ENCODE measurements around the gene GSTO1. TPM values are rescaled to one million over a fixed set of nuclear protein-coding genes. Genes with fewer than 3 reads are reported as not detected.

The GSTO1 gene
- 186 and 247 TPM in 2 replicates for total RNA-seq (2014; rRNA removed; shearing (Covaris generic))

- peaks cover 42% of the 10 kb centered on the region for H3K36me3 ChIP-seq
- peak; percentile 72 to 82 for DNase-seq (ENCODE audit: low read depth in 1 of 2, low spot score in 2 of 2)
- H3K4me3 ChIP-seq = peak within 1 kb of the TSS; percentile 77
- H3K4me1 ChIP-seq (replicated peaks) = peaks cover 24% of the 10 kb centered on the region
- peak within 1 kb of the TSS; percentile 77 for H3K27ac ChIP-seq
- H3K9me3 ChIP-seq (replicated peaks) = no peaks in the 10 kb centered on the region
- no peaks in the 10 kb centered on the region; the same call in 1 of the 2 replicates for H3K27me3 ChIP-seq (replicated peaks)
These were observed at the start of gene GSTO1 for GRCh38 chr10:104254493-104255310. Gene GSTO1, plus strand, starts transcription at chr10:104254892. Its CDS starts 37 bp downstream, at chr10:104254929.

- Histone ChIP-seq H3K4me1 (replicated peaks) (no peaks in the 10 kb centered on the region), H3K27ac (no peak overlapping the region), H3K36me3 (no peaks in the 10 kb centered on the region), H3K4me3 (no peak overlapping the region), H3K27me3 (replicated peaks) (peaks cover 23% of the 10 kb centered on the region; the same call in 1 of the 2 replicates), H3K9me3 (replicated peaks) (no peaks in the 10 kb centered on the region)
- no peak for DNase-seq (ENCODE audit: low read depth in 1 of 2, low spot score in 2 of 2)
These were observed 46.0 kb upstream of the GSTO1 start for GRCh38 chr10:104208730-104209129.

- Histone ChIP-seq H3K36me3 (no peaks in the 10 kb centered on the region), H3K4me1 (replicated peaks) (no peaks in the 10 kb centered on the region), H3K27me3 (replicated peaks) (peaks cover 30% of the 10 kb centered on the region; the same call in 1 of the 2 replicates), H3K9me3 (replicated peaks) (no peaks in the 10 kb centered on the region), H3K27ac (no peak overlapping the region), H3K4me3 (no peak overlapping the region)
- DNase-seq (ENCODE audit: low read depth in 1 of 2, low spot score in 2 of 2) = peak in 1 of 2 experiments; percentile 9
These were observed 45.0 kb upstream of the GSTO1 start for GRCh38 chr10:104209575-104210198.

DNA sequence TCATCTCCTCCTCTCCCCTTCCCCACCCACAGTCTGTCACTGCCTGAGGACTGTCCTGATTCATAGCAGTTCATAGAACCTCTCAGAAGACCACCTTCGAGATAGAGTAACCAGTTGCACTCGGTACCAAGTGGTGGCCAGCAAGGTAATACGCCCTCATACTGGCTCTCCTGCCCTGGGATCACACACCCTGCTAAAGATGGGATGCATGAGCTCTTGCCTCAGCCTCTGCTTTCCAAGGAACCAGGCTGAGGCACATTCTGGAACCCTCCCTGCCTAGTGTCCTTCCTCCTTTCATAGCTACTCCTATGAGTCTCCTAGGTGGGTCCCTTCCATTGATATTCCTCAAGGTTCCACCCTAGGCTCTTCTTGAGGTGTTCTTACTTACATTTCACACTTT is 38.1 kb upstream of the GSTO1 start:
- Histone ChIP-seq H3K4me1 (replicated peaks) (no peaks in the 10 kb centered on the region), H3K4me3 (no peak overlapping the region), H3K36me3 (no peaks in the 10 kb centered on the region), H3K27ac (no peak overlapping the region), H3K9me3 (replicated peaks) (no peaks in the 10 kb centered on the region), H3K27me3 (replicated peaks) (peaks cover 24% of the 10 kb centered on the region)
- DNase-seq (ENCODE audit: low read depth in 1 of 2, low spot score in 2 of 2) = no peak

DNA sequence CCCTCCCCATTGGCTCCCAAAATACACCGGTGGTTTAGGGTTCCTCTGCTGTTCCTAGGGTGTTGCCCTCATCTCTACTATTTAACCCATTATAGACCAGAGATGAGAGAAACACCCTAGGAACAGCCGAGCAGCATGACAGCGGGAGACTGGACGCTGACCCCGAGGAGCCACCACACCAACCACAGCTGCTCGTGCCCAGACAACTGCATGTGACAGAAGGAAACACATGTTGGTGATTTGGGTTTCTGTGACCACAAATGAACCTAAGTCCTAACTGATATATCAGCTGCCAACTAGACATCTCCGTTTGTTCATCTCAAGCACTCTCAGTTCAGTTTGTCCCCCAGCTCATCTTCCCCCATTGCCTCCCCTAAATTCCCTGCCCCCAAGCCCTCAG is 35.9 kb upstream of the GSTO1 start:
- peaks cover 20% of the 10 kb centered on the region for H3K27me3 ChIP-seq (replicated peaks)

DNA sequence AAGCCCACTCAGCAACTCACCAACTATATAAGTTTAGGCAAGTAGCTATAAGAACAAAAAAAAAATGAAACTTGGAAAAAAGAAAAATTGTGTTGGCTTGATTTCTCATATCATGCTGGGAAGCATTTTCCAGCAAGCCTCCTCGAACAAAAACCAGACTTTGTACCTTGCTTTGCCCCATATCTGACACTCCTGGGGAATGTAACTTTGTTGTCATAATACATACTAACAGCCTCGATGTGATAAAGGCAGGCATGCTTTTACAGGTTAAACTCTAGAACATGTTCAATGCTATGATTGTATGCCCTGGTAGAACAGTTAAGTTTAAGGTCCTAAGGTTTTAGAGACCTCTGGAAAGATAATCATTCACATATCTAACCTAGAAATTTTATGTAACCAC is 34.2 kb upstream of the GSTO1 start:
- Histone ChIP-seq H3K27ac (no peak overlapping the region), H3K4me1 (replicated peaks) (no peaks in the 10 kb centered on the region), H3K27me3 (replicated peaks) (peaks cover 14% of the 10 kb centered on the region), H3K9me3 (replicated peaks) (no peaks in the 10 kb centered on the region), H3K36me3 (no peaks in the 10 kb centered on the region), H3K4me3 (no peak overlapping the region)
- DNase-seq (ENCODE audit: low read depth in 1 of 2, low spot score in 2 of 2) = no peak

More for the DNA sequence above, 35.9 kb upstream of the GSTO1 start:
- H3K9me3 ChIP-seq (replicated peaks) = no peaks in the 10 kb centered on the region
- no peaks in the 10 kb centered on the region for H3K4me1 ChIP-seq (replicated peaks)
- no peak overlapping the region for H3K27ac ChIP-seq
- H3K4me3 ChIP-seq = no peak overlapping the region
- no peaks in the 10 kb centered on the region for H3K36me3 ChIP-seq
- DNase-seq (ENCODE audit: low read depth in 1 of 2, low spot score in 2 of 2) = no peak

DNA sequence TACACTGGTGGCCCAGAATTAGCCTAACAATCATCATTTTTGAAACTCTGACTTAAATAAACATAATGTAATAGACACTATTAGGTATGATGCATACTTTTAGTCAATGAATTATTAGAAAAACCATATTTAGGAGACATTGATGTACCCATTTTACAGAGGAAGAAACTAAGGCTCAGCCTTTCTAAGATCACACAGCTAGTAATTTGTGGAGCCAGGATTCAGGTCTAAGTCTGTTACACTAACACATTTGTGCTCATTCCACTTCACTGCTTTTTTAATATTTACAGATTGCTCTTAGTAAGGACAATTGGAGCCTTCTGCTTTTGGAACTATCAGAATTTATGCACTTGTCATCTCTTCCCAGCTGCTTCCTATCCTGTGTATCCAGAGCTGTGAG is 31.4 kb upstream of the GSTO1 start:
- Histone ChIP-seq H3K4me3 (no peak overlapping the region), H3K9me3 (replicated peaks) (no peaks in the 10 kb centered on the region), H3K27me3 (replicated peaks) (peaks cover 20% of the 10 kb centered on the region), H3K27ac (no peak overlapping the region), H3K36me3 (no peaks in the 10 kb centered on the region), H3K4me1 (replicated peaks) (no peaks in the 10 kb centered on the region)
- DNase-seq (ENCODE audit: low read depth in 1 of 2, low spot score in 2 of 2) = no peak

DNA sequence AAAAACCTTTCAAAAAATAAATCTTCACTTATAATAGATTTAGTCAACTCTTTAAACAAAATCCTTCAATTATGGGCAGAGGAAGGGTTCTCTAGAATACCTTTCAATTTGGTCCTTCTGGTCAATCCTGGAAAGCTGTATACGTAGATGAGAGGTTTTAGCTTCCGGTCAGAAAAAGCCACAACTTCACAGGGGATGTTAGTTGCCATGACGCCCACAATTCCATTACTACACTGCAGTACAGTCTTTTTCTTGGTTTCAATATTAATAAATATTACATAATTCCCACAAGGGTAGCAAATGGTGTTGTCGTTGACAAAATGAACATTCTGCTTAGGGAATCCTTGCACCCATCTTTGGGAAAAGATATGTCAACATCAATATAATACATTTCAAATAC is 24.2 kb upstream of the GSTO1 start:
- no peak overlapping the region for H3K27ac ChIP-seq
- no peak overlapping the region for H3K4me3 ChIP-seq
- H3K9me3 ChIP-seq (replicated peaks) = no peaks in the 10 kb centered on the region
- no peaks in the 10 kb centered on the region for H3K36me3 ChIP-seq
- no peak for DNase-seq (ENCODE audit: low read depth in 1 of 2, low spot score in 2 of 2)
- H3K27me3 ChIP-seq (replicated peaks) = peaks cover 9% of the 10 kb centered on the region
- no peaks in the 10 kb centered on the region for H3K4me1 ChIP-seq (replicated peaks)

DNA sequence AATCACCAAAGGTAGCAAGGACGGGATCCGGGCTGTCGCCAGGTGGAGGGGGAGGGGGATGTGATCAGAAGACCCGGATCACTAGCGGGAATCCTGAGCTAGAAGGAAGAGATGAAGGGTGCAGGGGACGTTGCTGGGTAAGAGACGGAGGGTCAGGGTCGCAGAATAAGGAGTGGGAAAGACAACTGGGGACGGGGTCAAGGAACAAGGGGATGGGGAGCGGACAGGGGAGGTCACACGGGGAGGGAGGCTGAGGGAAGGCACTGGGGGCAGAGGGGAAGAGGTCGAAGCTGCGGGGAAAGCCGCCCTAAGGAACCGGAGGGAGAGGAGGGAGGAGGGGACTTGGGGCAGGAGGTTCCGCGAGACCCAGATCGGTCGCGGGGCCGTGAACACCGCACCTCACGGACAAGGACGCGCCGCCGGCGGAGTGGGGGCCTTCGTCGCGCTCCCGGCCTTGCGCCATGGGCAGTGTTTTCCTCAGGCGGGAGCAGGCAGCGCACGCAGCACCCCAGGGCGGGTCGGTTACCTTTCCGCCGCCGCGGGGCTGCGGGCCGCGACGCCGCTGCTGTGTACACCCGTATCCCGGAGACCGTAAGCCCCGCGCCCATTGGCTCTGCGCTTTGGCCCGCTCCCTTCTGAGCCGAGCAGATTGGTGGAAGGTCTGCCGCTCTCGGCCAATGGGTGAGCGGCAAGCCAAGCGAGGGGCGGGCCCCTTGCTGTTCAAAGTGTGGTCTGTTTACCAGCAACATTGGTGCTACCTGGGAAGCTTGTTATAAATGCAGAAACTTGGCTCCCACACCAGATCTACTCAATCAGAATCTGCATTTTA is 22.7 kb upstream of the GSTO1 start, which contains the start of gene CFAP43:
TSS of gene CFAP43 (minus strand) at position 581 of the 829 bp plus-strand sequence. CDS start at position 463, 118 bp downstream.
- DNase-seq (ENCODE audit: low read depth in 1 of 2, low spot score in 2 of 2) = peak; percentile 92 to 97
- no peaks in the 10 kb centered on the region for H3K36me3 ChIP-seq
- no peaks in the 10 kb centered on the region for H3K4me1 ChIP-seq (replicated peaks)
- H3K27me3 ChIP-seq (replicated peaks) = peaks cover 6% of the 10 kb centered on the region
- peak within 1 kb of the TSS; percentile 68 for H3K4me3 ChIP-seq
- no peaks in the 10 kb centered on the region for H3K9me3 ChIP-seq (replicated peaks)
- H3K27ac ChIP-seq = peak within 1 kb of the TSS; percentile 26; the same call in 1 of the 2 replicates

DNA sequence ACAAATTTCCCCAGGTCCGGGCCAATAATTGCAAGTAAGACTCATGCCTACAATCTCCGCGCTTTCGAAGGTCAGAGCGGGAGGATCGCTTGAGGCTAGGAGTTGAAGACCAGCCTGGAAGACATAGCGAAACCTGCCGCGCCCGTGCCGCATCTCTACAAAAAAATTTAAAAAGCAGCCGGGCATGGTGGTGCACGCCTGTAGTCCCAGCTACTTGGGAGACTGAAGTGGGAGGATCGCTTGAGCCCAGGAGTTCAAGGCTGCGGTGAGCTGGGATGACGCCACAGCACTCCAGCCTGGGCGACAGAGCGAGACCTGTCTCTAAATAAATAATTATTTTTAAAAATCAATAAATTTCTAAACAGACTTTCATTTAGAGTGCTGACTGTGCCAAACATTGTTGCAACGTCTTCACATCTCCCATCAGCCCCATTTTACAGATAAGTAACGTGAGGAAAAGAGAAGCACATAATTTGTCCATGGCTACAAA is 22.0 kb upstream of the GSTO1 start:
- Histone ChIP-seq H3K9me3 (replicated peaks) (no peaks in the 10 kb centered on the region), H3K27me3 (replicated peaks) (peaks cover 6% of the 10 kb centered on the region), H3K4me1 (replicated peaks) (no peaks in the 10 kb centered on the region), H3K4me3 (peak overlapping the region; percentile 68), H3K36me3 (no peaks in the 10 kb centered on the region), H3K27ac (no peak overlapping the region)
- no peak for DNase-seq (ENCODE audit: low read depth in 1 of 2, low spot score in 2 of 2)

- Histone ChIP-seq H3K4me1 (replicated peaks) (no peaks in the 10 kb centered on the region), H3K27ac (no peak overlapping the region), H3K27me3 (replicated peaks) (peaks cover 7% of the 10 kb centered on the region), H3K4me3 (no peak overlapping the region), H3K9me3 (replicated peaks) (no peaks in the 10 kb centered on the region), H3K36me3 (no peaks in the 10 kb centered on the region)
- no peak for DNase-seq (ENCODE audit: low read depth in 1 of 2, low spot score in 2 of 2)
These were observed 20.9 kb upstream of the GSTO1 start for GRCh38 chr10:104233817-104234216.

DNA sequence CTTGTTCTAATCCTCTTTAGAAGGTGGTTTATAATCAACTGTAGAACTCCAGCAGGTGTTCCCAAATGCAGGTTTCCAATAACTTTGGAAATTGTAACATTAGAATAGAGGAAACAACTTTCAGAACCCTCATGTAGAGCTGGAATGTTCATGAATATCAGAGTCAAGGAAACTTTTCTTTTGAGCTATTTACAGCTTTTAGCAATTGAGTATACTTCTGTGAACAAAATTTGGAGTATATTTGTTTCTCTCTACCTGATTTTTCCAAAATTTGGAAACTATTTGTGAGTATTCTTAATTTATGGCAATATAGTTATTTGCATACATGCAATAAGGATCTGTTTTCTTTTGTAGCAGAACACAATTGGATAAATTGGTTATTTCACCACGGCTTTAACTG is 19.8 kb upstream of the GSTO1 start:
- DNase-seq (ENCODE audit: low read depth in 1 of 2, low spot score in 2 of 2) = no peak
- no peak overlapping the region for H3K27ac ChIP-seq
- no peaks in the 10 kb centered on the region for H3K9me3 ChIP-seq (replicated peaks)

DNA sequence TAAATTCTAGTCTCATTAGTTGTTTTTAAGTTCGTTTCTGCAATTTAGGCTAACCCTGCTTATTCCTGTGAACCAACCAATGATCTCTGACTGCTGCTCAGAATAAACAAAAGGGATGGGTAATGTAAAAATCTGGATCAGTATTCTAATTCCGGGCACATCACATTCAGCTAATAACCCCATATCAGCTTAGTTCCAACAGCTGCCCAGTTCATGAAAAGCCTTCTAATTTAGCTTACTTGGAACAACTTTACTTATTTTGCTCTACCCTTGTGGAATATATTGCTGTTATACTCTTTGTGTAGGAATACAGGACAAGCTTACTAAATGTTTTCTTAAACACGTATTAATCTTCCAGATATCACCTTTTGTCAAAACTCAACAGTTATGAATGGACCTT is 18.9 kb upstream of the GSTO1 start:
- Histone ChIP-seq H3K4me3 (no peak overlapping the region), H3K27me3 (replicated peaks) (peaks cover 10% of the 10 kb centered on the region), H3K9me3 (replicated peaks) (no peaks in the 10 kb centered on the region), H3K4me1 (replicated peaks) (no peaks in the 10 kb centered on the region), H3K27ac (no peak overlapping the region), H3K36me3 (no peaks in the 10 kb centered on the region)
- DNase-seq (ENCODE audit: low read depth in 1 of 2, low spot score in 2 of 2) = no peak

More for the DNA sequence above, 19.8 kb upstream of the GSTO1 start:
- Histone ChIP-seq H3K4me1 (replicated peaks) (no peaks in the 10 kb centered on the region), H3K36me3 (no peaks in the 10 kb centered on the region), H3K27me3 (replicated peaks) (peaks cover 13% of the 10 kb centered on the region), H3K4me3 (no peak overlapping the region)

All from SJSA1 (cell line).